Type B pancreatic cell (in vitro differentiated cells): ENCODE results near the gene CD83. TPM values are rescaled to one million over a fixed set of nuclear protein-coding genes. Genes with fewer than 3 reads are reported as not detected.
A peak's percentile ranks its signal among the peaks of the same experiment; 100 is the strongest.

Experiments
- DNase-seq: peaks from one replicate; pipeline ENCODE4 v3.0.0; 2021; ENCODE audit warnings: mixed read lengths; ENCODE audit not compliant: unreplicated experiment; ENCODE audit errors: extremely low spot score
- H3K27ac Mint-ChIP-seq: 2 replicates; pipeline ENCODE4 v1.8.0; 2021; ENCODE audit warnings: mild to moderate bottlenecking, mixed read lengths
- H3K27me3 Mint-ChIP-seq: 2 replicates; pipeline ENCODE4 v1.8.0; 2021; ENCODE audit warnings: mixed read lengths
- H3K36me3 Mint-ChIP-seq: 2 replicates; pipeline ENCODE4 v1.8.0; 2021; ENCODE audit warnings: mixed read lengths
- H3K4me1 Mint-ChIP-seq: one replicate; pipeline ENCODE4 v1.8.0; 2021; ENCODE audit warnings: mixed read lengths; ENCODE audit not compliant: unreplicated experiment
- H3K4me3 Mint-ChIP-seq: 2 replicates; pipeline ENCODE4 v1.8.0; 2021; ENCODE audit warnings: mild to moderate bottlenecking, mixed read lengths
- H3K9me3 Mint-ChIP-seq: 2 replicates; pipeline ENCODE4 v1.8.0; 2021; ENCODE audit warnings: mixed read lengths
- total RNA-seq: library from RNA; stranded (reverse); gene quantifications from 2 replicates; pipeline ENCODE4 v1.2.1, GENCODE V29; 2021; ENCODE audit warnings: low replicate concordance
- TF ChIP-seq, protein P1 (sequence below): fragments of 200-600 bp; sonication (generic); conservative IDR thresholded peaks from 2 replicates; pipeline ENCODE4 v1.5.0; 2021; ENCODE audit warnings: antibody characterized with exemption, mild to moderate bottlenecking

CD83 gene
- total RNA-seq, 1 donor from 2014 or later: 7.7 TPM

DNA sequence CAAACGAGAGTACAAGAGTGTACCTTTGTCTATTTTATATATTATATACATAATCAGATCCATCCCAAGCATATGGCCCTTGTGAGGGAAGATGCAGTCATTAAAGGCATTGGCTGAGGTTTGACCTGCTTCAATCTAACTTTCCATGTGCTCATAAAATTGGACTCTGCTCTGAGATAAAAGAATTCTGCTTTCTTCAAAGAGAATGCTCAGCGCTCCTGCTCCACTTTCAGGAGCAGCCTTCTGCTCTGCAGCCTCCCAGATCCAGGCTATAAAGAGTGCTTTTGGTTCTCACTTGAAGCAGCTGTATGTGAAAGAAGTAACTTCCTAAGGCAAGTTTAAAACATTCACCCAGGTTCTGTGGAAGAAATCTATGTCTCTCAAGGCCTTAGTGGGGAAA lies 45.3 kb downstream of the CD83 start:
- TF ChIP-seq, protein P1, sequence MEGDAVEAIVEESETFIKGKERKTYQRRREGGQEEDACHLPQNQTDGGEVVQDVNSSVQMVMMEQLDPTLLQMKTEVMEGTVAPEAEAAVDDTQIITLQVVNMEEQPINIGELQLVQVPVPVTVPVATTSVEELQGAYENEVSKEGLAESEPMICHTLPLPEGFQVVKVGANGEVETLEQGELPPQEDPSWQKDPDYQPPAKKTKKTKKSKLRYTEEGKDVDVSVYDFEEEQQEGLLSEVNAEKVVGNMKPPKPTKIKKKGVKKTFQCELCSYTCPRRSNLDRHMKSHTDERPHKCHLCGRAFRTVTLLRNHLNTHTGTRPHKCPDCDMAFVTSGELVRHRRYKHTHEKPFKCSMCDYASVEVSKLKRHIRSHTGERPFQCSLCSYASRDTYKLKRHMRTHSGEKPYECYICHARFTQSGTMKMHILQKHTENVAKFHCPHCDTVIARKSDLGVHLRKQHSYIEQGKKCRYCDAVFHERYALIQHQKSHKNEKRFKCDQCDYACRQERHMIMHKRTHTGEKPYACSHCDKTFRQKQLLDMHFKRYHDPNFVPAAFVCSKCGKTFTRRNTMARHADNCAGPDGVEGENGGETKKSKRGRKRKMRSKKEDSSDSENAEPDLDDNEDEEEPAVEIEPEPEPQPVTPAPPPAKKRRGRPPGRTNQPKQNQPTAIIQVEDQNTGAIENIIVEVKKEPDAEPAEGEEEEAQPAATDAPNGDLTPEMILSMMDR: no peak
- H3K4me3 Mint-ChIP-seq: no peak overlapping the region
- H3K9me3 Mint-ChIP-seq: peaks cover 23% of the 10 kb centered on the region
- peaks cover 52% of the 10 kb centered on the region for H3K27me3 Mint-ChIP-seq
- no peak overlapping the region for H3K27ac Mint-ChIP-seq
- no peak for DNase-seq
- H3K36me3 Mint-ChIP-seq: peaks cover 5% of the 10 kb centered on the region
- peaks cover 11% of the 10 kb centered on the region for H3K4me1 Mint-ChIP-seq

DNA sequence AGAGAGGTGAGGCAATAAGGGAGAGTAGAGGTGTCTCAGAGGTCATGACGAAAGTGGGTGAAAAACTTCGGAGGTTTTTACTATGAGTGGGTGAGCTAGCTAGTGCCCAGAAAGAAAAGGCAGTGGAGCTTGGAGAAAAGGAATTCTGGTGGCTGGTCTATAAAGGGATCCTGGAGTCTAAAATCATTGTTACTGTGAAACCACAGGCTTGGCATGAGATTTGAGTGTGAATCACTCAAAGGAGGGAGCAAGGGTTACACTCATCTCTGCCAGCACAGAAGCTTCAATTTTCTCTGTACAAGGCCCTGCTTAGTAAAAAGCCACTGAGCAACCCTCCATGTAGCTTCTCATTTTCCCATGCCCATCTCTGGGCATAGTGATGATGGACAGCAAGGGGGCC lies 47.5 kb downstream of the CD83 start:
- Mint-ChIP-seq H3K4me1 (peaks cover 11% of the 10 kb centered on the region), H3K9me3 (peaks cover 6% of the 10 kb centered on the region), H3K36me3 (no peaks in the 10 kb centered on the region), H3K27me3 (peaks cover 52% of the 10 kb centered on the region), H3K27ac (no peak overlapping the region), H3K4me3 (no peak overlapping the region)
- TF ChIP-seq, protein P1: no peak
- DNase-seq: no peak

DNA sequence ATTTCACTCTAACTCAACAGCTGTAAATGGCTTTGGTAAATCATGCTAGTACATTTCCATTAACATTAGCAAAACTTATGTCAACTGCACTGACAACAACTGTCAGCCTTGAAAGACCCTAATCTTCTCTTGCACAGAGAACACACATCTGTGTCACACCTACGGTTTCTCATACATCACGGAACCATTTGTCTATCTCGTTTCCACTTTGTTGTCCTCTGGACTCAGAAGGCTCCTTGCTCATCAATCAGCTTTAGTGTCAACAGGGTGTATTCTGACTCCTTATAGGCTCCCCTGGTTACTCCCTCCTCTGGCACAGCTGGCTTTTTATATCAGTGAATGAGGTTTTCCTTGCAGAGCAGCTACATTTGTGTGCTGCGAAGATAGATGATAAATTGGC lies 49.3 kb downstream of the CD83 start:
- Mint-ChIP-seq H3K4me3 (no peak overlapping the region), H3K36me3 (no peaks in the 10 kb centered on the region), H3K27ac (peak overlapping the region; percentile 43), H3K4me1 (peaks cover 11% of the 10 kb centered on the region), H3K9me3 (peaks cover 14% of the 10 kb centered on the region), H3K27me3 (peaks cover 44% of the 10 kb centered on the region)
- no peak for DNase-seq
- TF ChIP-seq, protein P1: no peak

DNA sequence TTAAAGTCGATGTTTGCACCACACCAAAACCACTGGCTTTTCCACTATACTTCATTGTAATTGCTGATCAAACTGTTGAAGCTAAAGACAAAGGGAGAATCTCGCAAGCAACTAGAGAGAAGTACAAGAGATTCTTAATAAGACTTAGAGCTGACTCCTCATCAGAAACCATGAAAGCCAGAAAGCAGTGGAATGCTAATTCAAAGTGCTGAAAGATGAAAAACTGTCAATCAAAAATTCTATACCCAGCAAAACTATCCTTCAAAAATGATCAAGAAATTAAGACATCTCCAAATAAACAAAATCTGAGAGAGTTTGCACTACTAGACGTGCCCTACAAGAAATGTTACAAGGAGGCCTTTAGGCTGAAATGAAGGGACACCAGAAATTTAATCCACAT lies 52.6 kb downstream of the CD83 start:
- H3K4me1 Mint-ChIP-seq: peaks cover 7% of the 10 kb centered on the region
- no peak overlapping the region for H3K27ac Mint-ChIP-seq
- H3K36me3 Mint-ChIP-seq: no peaks in the 10 kb centered on the region
- TF ChIP-seq, protein P1: no peak
- peaks cover 10% of the 10 kb centered on the region for H3K9me3 Mint-ChIP-seq
- no peak for DNase-seq
- H3K27me3 Mint-ChIP-seq: peaks cover 37% of the 10 kb centered on the region
- H3K4me3 Mint-ChIP-seq: no peak overlapping the region

DNA sequence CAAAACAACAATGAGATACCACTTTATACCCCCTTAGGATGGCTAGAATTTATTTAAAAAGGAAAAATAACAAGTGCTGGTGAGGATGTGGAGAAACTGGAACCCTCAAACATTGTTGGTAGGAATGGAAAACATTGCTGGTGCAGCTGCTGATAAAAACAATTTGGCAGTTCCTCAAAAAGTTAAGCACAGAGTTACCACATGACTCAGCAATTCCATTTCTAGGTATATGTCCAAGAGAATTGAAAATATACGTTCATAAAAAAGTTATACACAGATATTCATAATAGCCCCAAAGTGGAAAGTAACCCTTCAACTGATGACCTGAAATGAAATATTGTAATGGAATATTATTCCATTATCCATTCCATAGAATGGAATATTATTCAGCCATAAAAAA lies 55.0 kb downstream of the CD83 start:
- H3K27me3 Mint-ChIP-seq: peaks cover 41% of the 10 kb centered on the region
- H3K27ac Mint-ChIP-seq: no peak overlapping the region
- no peak overlapping the region for H3K4me3 Mint-ChIP-seq

More for the DNA sequence above, 55.0 kb downstream of the CD83 start:
- TF ChIP-seq, protein P1: no peak
- H3K36me3 Mint-ChIP-seq: no peaks in the 10 kb centered on the region
- no peak for DNase-seq
- H3K4me1 Mint-ChIP-seq: no peaks in the 10 kb centered on the region
- peaks cover 10% of the 10 kb centered on the region for H3K9me3 Mint-ChIP-seq
